HEK293T (cell line): ENCODE results near the gene ATP11A.

Experiments used
- CTCF ChIA-PET: fragments of 350-600 bp; formaldehyde crosslinking; extraction: SDS; loops from one replicate; lab custom pipeline; 2021; ENCODE audit warnings: antibody characterized with exemption, inconsistent platforms; lab: Yijun Ruan, JAX
- POLR2A ChIA-PET: fragments of 350-600 bp; formaldehyde crosslinking; extraction: SDS; loops from one replicate; lab custom pipeline; 2020; ENCODE audit warnings: antibody characterized with exemption, inconsistent platforms; lab: Yijun Ruan, JAX
- DNase-seq: peaks from one replicate; pipeline ENCODE4 v3.0.0; 2012; ENCODE audit warnings: mixed read lengths; ENCODE audit errors: extremely low spot score
- ARNT ChIP-seq: fragments of 450-650 bp; IDR thresholded peaks from 2 replicates; pipeline ENCODE4 v1.6.1; 2017; ENCODE audit warnings: mild to moderate bottlenecking
- BHLHE40 ChIP-seq: fragments of 450-650 bp; IDR thresholded peaks from 2 replicates; pipeline ENCODE4 v1.6.1; 2016; ENCODE audit warnings: mild to moderate bottlenecking, moderate library complexity, borderline replicate concordance
- CTBP1 ChIP-seq: fragments of 450-650 bp; IDR thresholded peaks from 2 replicates; pipeline ENCODE4 v1.6.1; 2016; ENCODE audit warnings: borderline replicate concordance
- FOXA1 ChIP-seq: fragments of 450-650 bp; IDR thresholded peaks from 2 replicates; pipeline ENCODE4 v1.6.1; 2016; ENCODE audit warnings: mild to moderate bottlenecking
- FOXK2 ChIP-seq: fragments of 450-650 bp; IDR thresholded peaks from 2 replicates; pipeline ENCODE4 v1.6.1; 2016; ENCODE audit warnings: mild to moderate bottlenecking
- FOXM1 ChIP-seq: fragments of 450-650 bp; IDR thresholded peaks from 2 replicates; pipeline ENCODE4 v1.6.1; 2017; ENCODE audit warnings: mild to moderate bottlenecking, borderline replicate concordance
- HDGF ChIP-seq: fragments of 450-650 bp; IDR thresholded peaks from 2 replicates; pipeline ENCODE4 v1.6.1; 2017; ENCODE audit warnings: antibody characterized with exemption, borderline replicate concordance
- L3MBTL2 ChIP-seq: fragments of 450-650 bp; conservative IDR thresholded peaks from 2 replicates; pipeline ENCODE4 v1.6.1; 2016; ENCODE audit warnings: mild to moderate bottlenecking
- LEF1 ChIP-seq: fragments of 450-650 bp; IDR thresholded peaks from 2 replicates; pipeline ENCODE4 v1.6.1; 2017; ENCODE audit warnings: mild to moderate bottlenecking, borderline replicate concordance
- NFRKB ChIP-seq: fragments of 450-650 bp; IDR thresholded peaks from 2 replicates; pipeline ENCODE4 v1.6.1; 2016; ENCODE audit warnings: mild to moderate bottlenecking, moderate library complexity
- SP1 ChIP-seq: fragments of 450-650 bp; IDR thresholded peaks from 2 replicates; pipeline ENCODE4 v1.6.1; 2017
- SUZ12 ChIP-seq: fragments of 450-650 bp; IDR thresholded peaks from 2 replicates; pipeline ENCODE4 v1.6.1; 2016; ENCODE audit warnings: mild to moderate bottlenecking
- TARDBP ChIP-seq: fragments of 450-650 bp; IDR thresholded peaks from 2 replicates; pipeline ENCODE4 v1.6.1; 2016
- ZNF384 ChIP-seq: fragments of 450-650 bp; IDR thresholded peaks from 2 replicates; pipeline ENCODE4 v1.6.1; 2016
- TF ChIP-seq, protein P1 (sequence below): fragments of 450-650 bp; IDR thresholded peaks from 2 replicates; pipeline ENCODE4 v1.6.1; 2016

The ATP11A gene

GRCh38 chr13:112851107-112852038 is 161.5 kb downstream of the ATP11A start:
- DNase-seq, result no peak
- POLR2A ChIA-PET, result no interaction called here
- CTCF ChIA-PET, result interaction anchor here (0.5 to 0.6 kb wide), 2 partner anchors 178 to 211 kb away, joined by 3 read pairs; no protein-coding TSS in a partner anchor
- TF ChIP-seq, protein P1, sequence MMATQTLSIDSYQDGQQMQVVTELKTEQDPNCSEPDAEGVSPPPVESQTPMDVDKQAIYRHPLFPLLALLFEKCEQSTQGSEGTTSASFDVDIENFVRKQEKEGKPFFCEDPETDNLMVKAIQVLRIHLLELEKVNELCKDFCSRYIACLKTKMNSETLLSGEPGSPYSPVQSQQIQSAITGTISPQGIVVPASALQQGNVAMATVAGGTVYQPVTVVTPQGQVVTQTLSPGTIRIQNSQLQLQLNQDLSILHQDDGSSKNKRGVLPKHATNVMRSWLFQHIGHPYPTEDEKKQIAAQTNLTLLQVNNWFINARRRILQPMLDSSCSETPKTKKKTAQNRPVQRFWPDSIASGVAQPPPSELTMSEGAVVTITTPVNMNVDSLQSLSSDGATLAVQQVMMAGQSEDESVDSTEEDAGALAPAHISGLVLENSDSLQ, result no peak
- TF ChIP-seq ZNF384 (no peak), L3MBTL2 (no peak), FOXM1 (no peak), CTBP1 (no peak), HDGF (no peak), TARDBP (no peak), SP1 (no peak), LEF1 (no peak), FOXA1 (no peak), BHLHE40 (no peak), NFRKB (no peak), SUZ12 (no peak), FOXK2 (no peak)

DNA sequence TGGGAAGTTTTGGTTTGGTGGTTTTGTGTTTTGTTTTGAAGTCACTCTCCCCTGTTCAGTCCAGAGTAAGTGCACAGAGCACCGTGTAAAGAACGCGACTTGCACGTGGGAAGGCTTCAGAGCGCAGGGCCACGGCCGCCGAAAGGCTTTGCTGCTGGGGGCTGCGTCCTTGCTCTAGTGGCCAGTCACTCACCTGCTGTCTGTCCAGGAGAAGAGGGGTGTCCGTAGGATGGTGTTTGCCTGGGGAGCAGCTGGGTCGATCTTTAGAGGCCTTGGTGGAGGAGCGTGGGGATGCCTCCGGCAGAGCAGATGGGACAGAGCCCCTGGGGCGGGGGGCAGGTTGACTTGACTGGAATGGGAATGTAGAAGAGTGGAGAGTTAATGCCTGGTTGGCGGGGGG is 162.6 kb downstream of the ATP11A start:
- ChIA-PET CTCF (no interaction called here), POLR2A (no interaction called here)
- TF ChIP-seq TARDBP, result no peak
- DNase-seq, result no peak

GRCh38 chr13:112852808-112853207 is 163.0 kb downstream of the ATP11A start:
- ChIA-PET POLR2A (no interaction called here), CTCF (no interaction called here)
- no peak for DNase-seq
- TF ChIP-seq FOXA1 (no peak), L3MBTL2 (no peak), FOXK2 (no peak), NFRKB (no peak), ZNF384 (no peak), LEF1 (no peak), ARNT (no peak), FOXM1 (no peak), HDGF (no peak), CTBP1 (no peak)
- TF ChIP-seq, protein P1, result no peak

GRCh38 chr13:112854321-112854720 is 164.5 kb downstream of the ATP11A start:
- ChIA-PET POLR2A (no interaction called here), CTCF (no interaction called here)
- no peak for DNase-seq
- TF ChIP-seq FOXA1 (no peak), CTBP1 (no peak), HDGF (no peak), SUZ12 (no peak), FOXM1 (no peak), BHLHE40 (no peak), LEF1 (no peak)

GRCh38 chr13:112855859-112856258 is 166.0 kb downstream of the ATP11A start:
- POLR2A ChIA-PET, result no interaction called here
- TF ChIP-seq LEF1, result no peak
- no peak for TF ChIP-seq BHLHE40
- TF ChIP-seq ARNT, result no peak
- TF ChIP-seq FOXK2, result no peak
- TF ChIP-seq SP1, result no peak
- no peak for DNase-seq
- CTCF ChIA-PET, result no interaction called here

DNA sequence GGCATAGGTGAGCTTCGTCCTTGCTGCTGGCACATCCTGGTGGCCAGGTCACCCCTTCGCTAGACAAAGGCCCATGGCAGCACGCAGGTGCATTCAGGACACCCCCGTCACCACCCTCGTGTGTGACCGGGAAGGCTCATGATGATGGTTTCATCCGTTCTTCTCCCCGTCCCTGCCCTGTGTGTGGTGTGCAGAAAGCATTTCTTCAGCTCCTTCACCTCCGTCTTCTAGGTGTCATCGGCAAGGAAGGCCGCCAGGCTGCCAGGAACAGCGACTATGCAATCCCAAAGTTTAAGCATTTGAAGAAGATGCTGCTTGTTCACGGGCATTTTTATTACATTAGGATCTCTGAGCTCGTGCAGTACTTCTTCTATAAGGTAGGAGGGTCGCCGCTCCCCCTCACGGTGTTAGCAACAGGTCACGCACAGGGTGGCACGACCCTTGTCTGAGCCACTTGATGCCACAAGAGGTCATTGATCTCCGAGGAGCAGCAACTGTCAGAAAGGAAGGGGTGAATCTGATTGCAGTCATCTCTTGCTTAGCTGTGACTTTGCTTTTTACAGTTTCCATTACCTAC is 168.2 kb downstream of the ATP11A start:
- DNase-seq, result no peak
- CTCF ChIA-PET, result no interaction called here
- TF ChIP-seq ZNF384 (no peak), BHLHE40 (no peak)
- POLR2A ChIA-PET, result no interaction called here

- ChIA-PET CTCF (no interaction called here), POLR2A (no interaction called here)
- TF ChIP-seq CTBP1, result no peak
- no peak for TF ChIP-seq TARDBP
- no peak for TF ChIP-seq ARNT
- no peak for TF ChIP-seq FOXM1
- no peak for TF ChIP-seq L3MBTL2
- no peak for TF ChIP-seq ZNF384
- no peak for TF ChIP-seq NFRKB
- TF ChIP-seq FOXA1, result no peak
- no peak for TF ChIP-seq FOXK2
- no peak for TF ChIP-seq SUZ12
- TF ChIP-seq SP1, result no peak
- no peak for TF ChIP-seq BHLHE40
- TF ChIP-seq, protein P1, result no peak
- DNase-seq, result no peak
Observed at GRCh38 chr13:112859128-112859816, 169.4 kb downstream of the ATP11A start.
